GM12873 (cell line): ENCODE data around the gene DNAH7.

Experiments used
- TF ChIP-seq, protein P1 (sequence below): IDR thresholded peaks from 2 replicates; pipeline ENCODE4 v1.5.1; 2012; ENCODE audit warnings: low read depth, mild to moderate bottlenecking, moderate library complexity, low read length, control low read depth; ENCODE audit not compliant: insufficient read depth; ENCODE audit errors: missing control alignments

DNAH7 gene

DNA sequence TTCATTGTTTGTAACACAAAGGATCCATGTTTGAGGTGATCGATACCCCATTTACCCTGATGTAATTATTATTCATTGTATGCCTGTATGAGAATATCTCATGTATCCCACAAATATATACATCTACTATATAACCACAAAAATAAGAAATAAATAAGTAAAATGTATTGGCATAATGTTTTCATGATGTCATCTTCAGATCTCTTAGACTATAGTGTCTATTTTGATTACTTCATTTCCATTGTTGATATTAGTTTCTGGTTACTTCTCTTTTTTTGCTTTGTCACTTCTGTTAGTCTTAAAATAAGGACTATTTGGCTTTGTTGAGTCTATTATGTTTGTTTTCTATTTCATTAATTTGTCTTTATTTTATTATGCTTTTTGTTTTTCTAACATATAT lies 301.9 kb downstream of the DNAH7 start:
- TF ChIP-seq, protein P1, sequence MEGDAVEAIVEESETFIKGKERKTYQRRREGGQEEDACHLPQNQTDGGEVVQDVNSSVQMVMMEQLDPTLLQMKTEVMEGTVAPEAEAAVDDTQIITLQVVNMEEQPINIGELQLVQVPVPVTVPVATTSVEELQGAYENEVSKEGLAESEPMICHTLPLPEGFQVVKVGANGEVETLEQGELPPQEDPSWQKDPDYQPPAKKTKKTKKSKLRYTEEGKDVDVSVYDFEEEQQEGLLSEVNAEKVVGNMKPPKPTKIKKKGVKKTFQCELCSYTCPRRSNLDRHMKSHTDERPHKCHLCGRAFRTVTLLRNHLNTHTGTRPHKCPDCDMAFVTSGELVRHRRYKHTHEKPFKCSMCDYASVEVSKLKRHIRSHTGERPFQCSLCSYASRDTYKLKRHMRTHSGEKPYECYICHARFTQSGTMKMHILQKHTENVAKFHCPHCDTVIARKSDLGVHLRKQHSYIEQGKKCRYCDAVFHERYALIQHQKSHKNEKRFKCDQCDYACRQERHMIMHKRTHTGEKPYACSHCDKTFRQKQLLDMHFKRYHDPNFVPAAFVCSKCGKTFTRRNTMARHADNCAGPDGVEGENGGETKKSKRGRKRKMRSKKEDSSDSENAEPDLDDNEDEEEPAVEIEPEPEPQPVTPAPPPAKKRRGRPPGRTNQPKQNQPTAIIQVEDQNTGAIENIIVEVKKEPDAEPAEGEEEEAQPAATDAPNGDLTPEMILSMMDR = no peak

DNA sequence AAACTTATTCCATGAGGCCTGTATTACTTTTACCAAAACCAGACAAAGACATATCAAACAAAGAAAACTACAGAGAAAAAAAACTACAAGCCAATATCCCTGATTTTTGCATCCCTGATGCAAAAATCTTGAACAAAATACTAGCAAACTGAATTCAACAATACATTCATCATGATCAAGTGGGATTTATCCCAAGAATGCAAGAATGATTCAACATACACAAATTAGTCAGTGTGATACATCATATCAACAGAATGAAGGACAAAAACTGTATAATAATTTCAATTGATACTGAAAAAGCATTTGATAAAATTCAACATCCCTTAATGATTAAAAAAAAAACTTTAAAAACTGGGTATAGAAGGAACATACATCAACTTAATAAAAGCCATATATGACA lies 304.8 kb downstream of the DNAH7 start:
- TF ChIP-seq, protein P1 = no peak

DNA sequence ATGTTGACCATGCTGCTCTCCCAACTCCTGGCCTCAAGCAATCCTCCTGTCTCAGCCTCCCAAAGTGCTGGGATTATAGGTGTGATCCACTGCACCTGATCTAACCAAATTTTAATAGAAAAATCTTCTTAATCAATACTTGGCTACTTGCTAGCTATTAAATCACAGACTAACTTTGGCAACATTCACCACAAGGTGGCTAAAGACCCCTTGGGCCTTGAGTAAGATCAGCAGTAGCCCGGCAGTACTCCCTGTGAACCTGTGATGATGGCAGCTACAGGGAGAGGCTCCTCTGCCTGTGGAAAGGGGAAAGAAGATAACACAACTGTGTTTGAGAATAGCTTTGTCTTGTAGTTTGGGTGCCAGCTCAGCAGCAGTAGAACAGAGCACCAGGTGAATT lies 308.8 kb downstream of the DNAH7 start:
- TF ChIP-seq, protein P1 = no peak

DNA sequence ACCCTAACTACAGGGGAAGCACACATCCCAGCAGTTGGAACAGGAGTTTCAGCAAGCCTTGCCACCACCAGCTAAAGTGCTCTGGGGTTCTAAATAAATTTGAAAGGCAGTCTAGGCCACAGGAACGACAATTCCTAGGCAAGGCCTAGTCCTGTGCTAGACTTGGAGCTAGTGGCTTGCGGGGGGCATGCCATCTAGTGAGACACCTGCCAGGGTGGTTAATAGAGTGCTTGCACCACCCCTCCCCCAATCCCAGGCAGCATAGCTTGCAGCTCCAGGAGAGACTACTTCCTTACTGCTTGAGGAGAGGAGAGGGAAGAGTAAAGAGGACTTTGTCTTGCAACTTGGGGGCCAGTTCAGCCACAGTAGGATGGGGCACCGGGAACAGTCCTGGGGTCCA lies 309.8 kb downstream of the DNAH7 start:
- TF ChIP-seq, protein P1 = no peak

DNA sequence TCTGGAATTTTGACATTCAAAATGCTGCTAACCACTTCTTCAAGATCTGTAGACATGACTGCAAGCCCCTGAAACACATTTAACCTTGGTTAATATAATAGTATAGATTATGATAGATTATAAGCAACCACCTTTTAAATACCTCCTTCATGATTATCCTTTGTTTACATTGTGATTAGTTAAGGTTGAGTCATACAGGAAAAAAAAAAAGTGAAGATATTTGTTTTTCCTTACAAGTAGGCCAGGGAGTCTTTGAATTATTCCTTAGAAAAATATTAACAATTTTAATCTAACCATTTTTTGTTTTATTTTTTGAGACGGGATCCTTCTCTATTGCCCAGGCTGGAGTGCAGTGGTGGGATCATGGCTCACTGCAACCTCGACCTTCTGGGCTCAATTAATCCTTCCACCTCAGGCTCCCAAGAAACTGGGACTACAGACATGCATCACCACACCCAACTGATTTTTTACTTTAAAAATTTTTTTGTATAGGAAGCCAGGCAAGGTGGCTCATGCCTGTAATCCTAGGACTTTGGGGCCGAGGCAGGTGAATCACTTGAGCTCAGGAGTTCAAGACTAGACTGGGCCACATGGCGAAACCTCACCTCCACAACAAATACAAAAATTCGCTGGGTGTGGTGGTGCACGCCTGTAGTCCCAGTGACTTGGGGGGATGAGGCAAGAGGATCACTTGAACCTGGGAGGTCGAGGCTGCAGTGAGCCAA lies 312.3 kb downstream of the DNAH7 start:
- TF ChIP-seq, protein P1 = no peak

DNA sequence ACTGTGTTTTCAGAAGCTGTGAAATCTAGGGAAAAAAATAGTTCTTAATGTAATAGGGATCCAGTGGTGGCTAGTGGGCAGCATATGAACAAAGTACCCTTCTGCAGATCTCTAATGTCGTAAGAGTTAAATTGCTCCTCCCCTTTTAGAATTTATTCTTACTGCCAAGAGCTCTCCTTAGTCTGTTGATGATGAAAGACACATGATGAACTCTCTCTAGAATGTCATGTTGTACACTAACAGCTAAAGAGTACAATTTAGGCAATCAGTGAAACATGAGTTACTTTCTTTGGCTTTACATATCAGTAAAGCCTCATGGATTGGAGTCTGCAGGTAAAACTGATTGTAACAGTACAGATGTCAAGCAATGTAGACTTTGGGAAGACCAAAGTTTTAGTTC lies 327.4 kb downstream of the DNAH7 start:
- TF ChIP-seq, protein P1 = no peak

DNA sequence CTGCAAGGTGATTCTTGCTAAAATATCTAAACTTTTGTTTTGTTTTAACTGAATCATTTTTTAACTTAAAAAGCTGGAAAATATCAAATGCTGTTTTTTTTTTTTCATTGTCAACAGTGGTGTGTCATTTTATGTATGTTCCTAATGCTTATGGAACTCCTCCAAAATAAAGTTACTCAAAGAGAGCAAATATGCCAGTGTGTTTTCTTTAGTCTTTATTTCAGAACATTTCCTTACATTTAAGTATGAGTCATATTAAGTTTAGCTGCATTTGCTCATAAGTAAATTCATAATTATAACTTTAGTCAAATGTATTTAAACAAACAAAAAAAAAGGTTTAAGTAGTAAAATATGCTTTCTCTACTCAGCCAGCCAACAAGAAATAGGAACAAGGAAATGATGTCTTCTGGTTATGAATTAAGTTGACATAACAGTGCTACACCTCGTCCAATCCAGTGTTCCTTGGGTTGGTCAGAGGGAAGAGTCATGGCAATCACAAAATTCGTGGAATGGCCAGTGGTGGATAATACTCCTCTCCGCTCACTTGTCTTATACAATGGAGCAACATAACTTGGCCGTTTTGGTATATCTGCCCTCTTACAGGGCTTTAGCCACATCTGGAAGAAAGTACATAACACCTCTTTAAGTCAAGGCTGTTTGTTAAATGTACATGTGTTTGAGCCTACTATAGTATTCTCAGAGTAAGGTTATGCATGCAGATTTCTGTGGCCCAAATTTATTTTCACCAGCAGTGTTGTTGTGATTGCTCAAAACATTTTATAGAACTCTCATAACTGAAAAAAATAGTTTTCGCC lies 330.9 kb downstream of the DNAH7 start:
- TF ChIP-seq, protein P1 = no peak
